GM12873 (cell line): Measurements from ENCODE around the gene MARCHF10.

Experiments used
- CTCF ChIP-seq: IDR thresholded peaks from 2 replicates; pipeline ENCODE4 v1.5.1; 2012; ENCODE audit warnings: low read depth, mild to moderate bottlenecking, moderate library complexity, low read length, control low read depth; ENCODE audit not compliant: insufficient read depth; ENCODE audit errors: missing control alignments

Gene MARCHF10

GRCh38 chr17:62809656-62810055 lies 1.5 kb upstream of the MARCHF10 start:
- no peak for TF ChIP-seq CTCF

DNA sequence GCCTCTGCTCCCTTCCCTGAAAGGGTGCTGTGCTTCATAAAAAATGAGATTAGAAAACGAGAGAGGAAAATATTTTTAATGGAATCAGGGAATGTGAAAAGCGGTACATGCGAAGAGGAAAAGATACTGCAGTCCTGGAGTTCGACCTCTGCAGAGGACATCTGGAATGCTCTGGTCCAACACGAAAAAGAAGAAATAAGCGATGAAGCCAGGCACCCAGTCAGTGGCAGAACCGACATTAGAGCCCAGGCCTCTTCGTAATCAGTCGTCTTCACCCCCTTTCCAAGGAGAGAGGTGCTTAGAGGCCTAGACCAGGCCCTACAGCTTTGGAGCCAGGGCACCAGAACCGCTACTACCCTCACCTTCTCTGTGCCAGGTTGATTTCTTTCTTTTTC lies 459 bp upstream of the MARCHF10 start:
- no peak for TF ChIP-seq CTCF

DNA sequence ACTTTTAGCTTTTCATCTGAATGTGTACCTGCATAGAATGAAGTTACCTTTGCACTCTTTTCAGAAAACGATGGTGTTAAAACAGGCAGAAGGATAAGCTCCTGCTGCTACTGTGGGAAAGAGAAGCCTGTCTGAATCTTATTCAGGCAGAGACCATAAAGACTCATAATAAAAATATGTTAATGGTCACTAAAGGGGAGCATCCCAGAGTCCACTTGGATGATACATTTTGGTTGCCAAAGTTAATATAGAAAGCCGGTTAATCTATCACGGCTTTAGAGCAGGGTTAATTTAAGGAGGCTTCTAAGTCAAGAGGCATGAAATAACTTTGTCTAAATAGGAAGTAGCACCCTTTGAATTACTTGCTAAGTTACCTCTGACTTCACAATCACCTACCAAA lies 2.9 kb downstream of the MARCHF10 start:
- no peak for TF ChIP-seq CTCF

- TF ChIP-seq CTCF = no peak
Measured at GRCh38 chr17:62804822-62805221, 3.3 kb downstream of the MARCHF10 start.

DNA sequence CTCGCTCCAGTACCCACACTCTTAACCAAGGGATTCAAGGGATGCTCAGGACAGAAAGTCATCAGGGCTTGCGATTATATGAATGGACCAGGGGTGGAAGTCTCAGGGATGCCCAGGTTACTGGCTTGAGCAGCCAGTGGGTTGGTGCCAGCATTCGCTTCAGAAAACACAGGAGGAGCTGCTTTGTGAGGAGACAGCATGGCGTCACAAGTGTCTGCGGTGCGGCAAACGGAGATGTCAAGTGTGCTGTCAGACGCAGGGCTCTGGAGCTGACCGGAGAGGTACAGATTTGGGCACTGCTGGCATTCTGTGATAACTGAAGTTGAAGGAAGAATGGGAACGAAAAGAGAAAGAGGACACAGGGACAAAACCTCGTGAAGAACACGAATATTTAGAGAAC lies 4.1 kb downstream of the MARCHF10 start:
- no peak for TF ChIP-seq CTCF

- TF ChIP-seq CTCF = no peak
Measured at GRCh38 chr17:62802561-62803205, 5.4 kb downstream of the MARCHF10 start.

DNA sequence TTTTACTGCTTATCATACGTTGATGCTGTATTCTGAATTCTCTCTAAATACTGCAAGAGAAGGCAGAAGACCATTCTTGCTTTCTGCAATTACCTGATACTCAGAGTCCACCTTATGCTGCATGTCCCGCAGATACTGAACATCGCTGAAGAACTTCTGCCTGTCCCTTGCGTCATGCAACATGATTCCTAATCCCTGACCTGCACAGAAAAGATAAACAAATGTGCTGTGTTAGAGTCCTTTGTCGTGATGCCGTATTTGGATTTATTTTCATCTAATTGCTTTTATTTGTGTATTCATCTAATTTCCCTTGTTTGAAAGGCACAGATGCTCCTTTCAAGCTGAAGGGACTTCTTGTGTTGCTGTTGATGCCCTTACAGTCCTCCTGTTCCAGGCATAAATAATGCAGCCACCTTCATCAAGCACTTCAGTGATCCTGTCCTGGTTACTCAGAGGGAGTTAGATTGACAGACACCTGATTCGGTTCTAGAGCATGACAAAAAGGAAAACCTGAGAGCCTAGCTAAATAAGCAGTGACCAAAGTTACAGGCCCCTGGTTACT lies 6.5 kb downstream of the MARCHF10 start:
- TF ChIP-seq CTCF = no peak
